ENCODE results near the gene SMYD3.

SMYD3 gene

GRCh38 chr1:246447501-246447900 lies 59.6 kb downstream of the SMYD3 start:
- Histone ChIP-seq H3K27me3 (ENCODE audit: insufficient read depth, poor library complexity, severe bottlenecking) (no peaks in the 10 kb centered on the region), H3K27ac (replicated peaks) (no peak overlapping the region), H3K4me3 (replicated peaks; ENCODE audit: insufficient read depth, low read length) (no peak overlapping the region)
- no peak for TF ChIP-seq POLR2AphosphoS5 (IDR thresholded peaks at IDR 0.05; ENCODE audit: low read depth)
- TF ChIP-seq GABPA (IDR thresholded peaks at IDR 0.05; ENCODE audit: low read depth) = no peak
- TF ChIP-seq, protein P1, sequence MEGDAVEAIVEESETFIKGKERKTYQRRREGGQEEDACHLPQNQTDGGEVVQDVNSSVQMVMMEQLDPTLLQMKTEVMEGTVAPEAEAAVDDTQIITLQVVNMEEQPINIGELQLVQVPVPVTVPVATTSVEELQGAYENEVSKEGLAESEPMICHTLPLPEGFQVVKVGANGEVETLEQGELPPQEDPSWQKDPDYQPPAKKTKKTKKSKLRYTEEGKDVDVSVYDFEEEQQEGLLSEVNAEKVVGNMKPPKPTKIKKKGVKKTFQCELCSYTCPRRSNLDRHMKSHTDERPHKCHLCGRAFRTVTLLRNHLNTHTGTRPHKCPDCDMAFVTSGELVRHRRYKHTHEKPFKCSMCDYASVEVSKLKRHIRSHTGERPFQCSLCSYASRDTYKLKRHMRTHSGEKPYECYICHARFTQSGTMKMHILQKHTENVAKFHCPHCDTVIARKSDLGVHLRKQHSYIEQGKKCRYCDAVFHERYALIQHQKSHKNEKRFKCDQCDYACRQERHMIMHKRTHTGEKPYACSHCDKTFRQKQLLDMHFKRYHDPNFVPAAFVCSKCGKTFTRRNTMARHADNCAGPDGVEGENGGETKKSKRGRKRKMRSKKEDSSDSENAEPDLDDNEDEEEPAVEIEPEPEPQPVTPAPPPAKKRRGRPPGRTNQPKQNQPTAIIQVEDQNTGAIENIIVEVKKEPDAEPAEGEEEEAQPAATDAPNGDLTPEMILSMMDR (IDR thresholded peaks at IDR 0.05; ENCODE audit: insufficient read depth, low read length) = no peak
- no peak for TF ChIP-seq SPI1 (IDR thresholded peaks at IDR 0.05; ENCODE audit: borderline replicate concordance, low read depth)
- TF ChIP-seq REST (IDR thresholded peaks at IDR 0.05; ENCODE audit: insufficient replicate concordance, low read depth) = no peak
- DNase-seq (ENCODE audit: low read depth in 1 of 2, low spot score in 1 of 2) = no peak

GRCh38 chr1:246445503-246445902 lies 61.6 kb downstream of the SMYD3 start:
- TF ChIP-seq POLR2AphosphoS5 (IDR thresholded peaks at IDR 0.05; ENCODE audit: low read depth) (no peak), SPI1 (IDR thresholded peaks at IDR 0.05; ENCODE audit: borderline replicate concordance, low read depth) (no peak), REST (IDR thresholded peaks at IDR 0.05; ENCODE audit: insufficient replicate concordance, low read depth) (no peak)
- TF ChIP-seq, protein P1 (IDR thresholded peaks at IDR 0.05; ENCODE audit: insufficient read depth, low read length) = no peak
- no peak for DNase-seq (ENCODE audit: low read depth in 1 of 2, low spot score in 1 of 2)
- no peak overlapping the region for H3K4me3 ChIP-seq (replicated peaks; ENCODE audit: insufficient read depth, low read length)
- no peaks in the 10 kb centered on the region for H3K27me3 ChIP-seq (ENCODE audit: insufficient read depth, poor library complexity, severe bottlenecking)
- H3K27ac ChIP-seq (replicated peaks) = no peak overlapping the region

DNA sequence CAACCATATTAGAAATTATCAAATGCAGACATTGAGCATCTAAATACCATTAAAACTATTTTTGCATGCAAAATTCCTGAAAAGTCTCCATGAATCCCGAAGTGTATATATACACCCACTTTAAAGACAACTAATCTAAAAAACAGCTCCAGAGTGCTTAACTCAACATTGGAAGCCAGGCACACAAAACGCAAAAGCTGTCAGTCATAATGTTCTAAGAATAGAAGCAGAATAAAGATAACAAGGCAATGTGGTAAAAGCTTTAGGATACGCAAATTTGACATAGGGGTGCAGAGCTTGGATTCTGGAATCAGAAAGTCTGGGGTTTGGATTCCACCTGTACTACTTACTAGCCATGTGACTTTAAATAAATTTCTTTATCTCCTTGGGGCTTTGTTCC lies 62.5 kb downstream of the SMYD3 start:
- Histone ChIP-seq H3K27me3 (ENCODE audit: insufficient read depth, poor library complexity, severe bottlenecking) (no peaks in the 10 kb centered on the region), H3K27ac (replicated peaks) (no peak overlapping the region), H3K4me3 (replicated peaks; ENCODE audit: insufficient read depth, low read length) (no peak overlapping the region)
- DNase-seq (ENCODE audit: low read depth in 1 of 2, low spot score in 1 of 2) = no peak
- TF ChIP-seq REST (IDR thresholded peaks at IDR 0.05; ENCODE audit: insufficient replicate concordance, low read depth) (no peak), POLR2AphosphoS5 (IDR thresholded peaks at IDR 0.05; ENCODE audit: low read depth) (no peak), GABPA (IDR thresholded peaks at IDR 0.05; ENCODE audit: low read depth) (no peak)
- TF ChIP-seq, protein P1 (IDR thresholded peaks at IDR 0.05; ENCODE audit: insufficient read depth, low read length) = no peak
